ENCODE measurements around the gene SYNDIG1L. TPM values are rescaled to one million over a fixed set of nuclear protein-coding genes. Genes with fewer than 3 reads are reported as not detected.

The SYNDIG1L gene
- total RNA-seq, 1 experiment from 2014 or later, result 1.4 TPM

- Mint-ChIP-seq H3K4me1 (peaks cover 57% of the 10 kb centered on the region), H3K36me3 (peaks cover 42% of the 10 kb centered on the region), H3K9me3 (no peaks in the 10 kb centered on the region), H3K27ac (peak overlapping the region; percentile 83), H3K4me3 (no peak overlapping the region), H3K27me3 (ENCODE audit: low read depth) (no peaks in the 10 kb centered on the region)
- TF ChIP-seq NFATC4 (CRISPR knock-in tag; IDR thresholded peaks at IDR 0.05) (0 out of 2 replicates have a peak, but pooled peaks have one; percentile 9), PRDM15 (CRISPR knock-in tag; IDR thresholded peaks at IDR 0.05) (peak; percentile 52), GRHL2 (CRISPR knock-in tag; IDR thresholded peaks at IDR 0.05; ENCODE audit: insufficient replicate concordance, severe bottlenecking) (no peak), PRRX2 (CRISPR knock-in tag; IDR thresholded peaks at IDR 0.05) (peak; percentile 23; the same call in 1 of the 2 replicates)
- ChIA-PET CTCF (interaction anchor here (1.0 to 1.6 kb wide), 4 partner anchors 10 to 118 kb away, joined by 4 to 5 read pairs (median 4); partner anchors contain the start of gene VRTN), POLR2A (interaction anchor here (1.2 kb wide), 1 partner anchor 34 kb away, joined by 4 read pairs; no protein-coding TSS in a partner anchor)
- ATAC-seq (no peak), DNase-seq (ENCODE audit: low spot score) (no peak)
Observed at GRCh38 chr14:74360163-74360562, 65.8 kb downstream of the SYNDIG1L start.

GRCh38 chr14:74358176-74358829 is 67.7 kb downstream of the SYNDIG1L start:
- POLR2A ChIA-PET, result interaction anchor here (0.5 kb wide), 1 partner anchor 13 kb away, joined by 7 read pairs; no protein-coding TSS in a partner anchor
- Mint-ChIP-seq H3K27me3 (ENCODE audit: low read depth) (no peaks in the 10 kb centered on the region), H3K36me3 (peaks cover 43% of the 10 kb centered on the region), H3K27ac (peak overlapping the region; percentile 81; the same call in 1 of the 2 replicates), H3K4me1 (peaks cover 53% of the 10 kb centered on the region), H3K4me3 (no peak overlapping the region), H3K9me3 (no peaks in the 10 kb centered on the region)
- CTCF ChIA-PET, result interaction anchor here (1.0 kb wide), 1 partner anchor 10 kb away, joined by 3 read pairs; the partner anchor contains the start of gene VRTN
- DNase-seq (ENCODE audit: low spot score), result no peak
- TF ChIP-seq SMAD4 (CRISPR knock-in tag; IDR thresholded peaks at IDR 0.05) (no peak), ZNF512 (CRISPR knock-in tag; IDR thresholded peaks at IDR 0.05; ENCODE audit: borderline replicate concordance) (no peak)
- ATAC-seq, result no peak

- TF ChIP-seq E2F4 (CRISPR knock-in tag; IDR thresholded peaks at IDR 0.05; ENCODE audit: borderline replicate concordance, low read depth), result no peak
- no peak for TF ChIP-seq E2F5 (CRISPR knock-in tag; IDR thresholded peaks at IDR 0.05)
- TF ChIP-seq STAT6 (CRISPR knock-in tag; conservative IDR thresholded peaks at IDR 0.05; ENCODE audit: low read depth), result no peak
- no peak for TF ChIP-seq ELF4 (CRISPR knock-in tag; IDR thresholded peaks at IDR 0.05; ENCODE audit: low read depth)
- TF ChIP-seq ZNF219 (CRISPR knock-in tag; IDR thresholded peaks at IDR 0.05; ENCODE audit: borderline replicate concordance), result no peak
- no peak for TF ChIP-seq ATF1 (CRISPR knock-in tag; IDR thresholded peaks at IDR 0.05)
- no peak for TF ChIP-seq TP53 (CRISPR knock-in tag; IDR thresholded peaks at IDR 0.05)
- TF ChIP-seq NFATC4 (CRISPR knock-in tag; IDR thresholded peaks at IDR 0.05), result no peak
- no peak for TF ChIP-seq IRF2 (CRISPR knock-in tag; IDR thresholded peaks at IDR 0.05; ENCODE audit: borderline replicate concordance, low read depth)
- no peak for TF ChIP-seq CTCF (IDR thresholded peaks at IDR 0.05)
- TF ChIP-seq SP1 (CRISPR knock-in tag; conservative IDR thresholded peaks at IDR 0.05), result no peak
- no peak for TF ChIP-seq ESRRA (CRISPR knock-in tag; IDR thresholded peaks at IDR 0.05; ENCODE audit: borderline replicate concordance)
- DNase-seq (ENCODE audit: low spot score) (no peak), ATAC-seq (no peak)
- POLR2A ChIA-PET, result interaction anchor here (0.9 kb wide), 1 partner anchor 10 kb away, joined by 4 read pairs; the partner anchor contains the start of gene VRTN
- CTCF ChIA-PET, result interaction anchor here (1.0 to 1.1 kb wide), 2 partner anchors 10 to 122 kb away, joined by 3 to 5 read pairs; partner anchors contain the start of gene VRTN
- Mint-ChIP-seq H3K4me1 (peaks cover 56% of the 10 kb centered on the region), H3K27ac (peak overlapping the region; percentile 84; the same call in 1 of the 2 replicates), H3K4me3 (no peak overlapping the region), H3K36me3 (peaks cover 46% of the 10 kb centered on the region), H3K9me3 (no peaks in the 10 kb centered on the region), H3K27me3 (ENCODE audit: low read depth) (no peaks in the 10 kb centered on the region)
Observed at GRCh38 chr14:74357585-74357984, 68.4 kb downstream of the SYNDIG1L start.
